Pons (tissue), 1 donor: ENCODE measurements around the gene NOX4.

Experiments
- DNase-seq: peaks from one replicate; pipeline ENCODE4 v3.0.0-alpha.2; 2016; ENCODE audit warnings: low spot score

The NOX4 gene

DNA sequence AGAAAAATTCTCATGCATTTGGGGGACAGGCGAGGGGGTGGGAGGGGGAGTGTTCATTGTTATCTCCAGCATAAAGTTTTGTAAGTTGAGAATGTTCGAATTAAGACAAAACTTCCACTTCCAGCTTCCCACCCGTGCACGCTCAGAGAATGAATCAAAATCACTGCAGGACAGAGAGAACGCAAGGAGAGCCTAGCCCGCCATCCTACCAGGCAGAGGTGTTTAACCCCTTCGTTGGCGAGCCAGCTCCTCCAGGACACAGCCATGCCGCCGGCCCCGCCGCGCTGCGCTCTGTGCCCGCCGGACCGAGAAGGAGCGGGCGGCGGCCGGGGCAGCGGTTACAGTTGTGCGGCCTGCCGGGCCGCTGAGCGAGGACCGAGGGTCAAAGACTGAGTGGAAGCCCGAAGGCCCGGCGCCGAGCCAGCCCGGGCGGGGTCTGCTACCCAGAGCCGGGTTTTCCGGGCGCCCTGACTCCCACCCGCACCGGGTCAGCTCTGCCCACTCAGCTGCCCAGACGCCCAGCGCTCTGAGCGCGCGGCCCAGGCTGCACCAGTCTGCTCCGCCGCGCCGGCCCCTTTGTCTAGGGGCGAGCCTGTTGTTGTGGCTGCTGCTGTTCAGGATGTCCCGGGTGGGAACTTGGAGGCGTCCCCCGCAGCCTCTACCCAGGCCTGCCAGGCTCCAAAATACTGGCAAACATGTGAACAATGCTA, at the start of gene NOX4:
Gene NOX4 (minus strand): TSS at position 395 of the 710 bp plus-strand sequence. CDS start 129 bp downstream, at position 266.
- DNase-seq = no peak

DNA sequence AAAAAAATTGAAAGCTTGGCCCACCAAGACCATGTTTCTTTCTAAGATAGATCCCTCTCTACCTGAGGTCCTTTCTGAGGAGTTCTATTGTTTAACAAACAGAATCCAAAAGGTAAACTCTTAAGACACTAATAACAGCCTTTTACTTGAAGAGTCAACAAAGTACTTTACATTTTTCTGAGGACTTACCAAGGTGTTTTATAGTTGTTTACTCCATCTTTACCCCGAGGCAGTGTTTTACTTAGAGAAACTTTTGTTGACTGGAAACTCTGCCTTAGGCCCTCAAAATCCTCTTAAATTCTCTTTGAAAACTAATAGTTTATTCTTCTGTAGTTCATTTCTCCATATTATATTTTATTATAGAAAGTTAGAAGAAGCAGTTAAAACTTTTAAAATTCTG, 49.7 kb upstream of the NOX4 start:
- DNase-seq = no peak

DNA sequence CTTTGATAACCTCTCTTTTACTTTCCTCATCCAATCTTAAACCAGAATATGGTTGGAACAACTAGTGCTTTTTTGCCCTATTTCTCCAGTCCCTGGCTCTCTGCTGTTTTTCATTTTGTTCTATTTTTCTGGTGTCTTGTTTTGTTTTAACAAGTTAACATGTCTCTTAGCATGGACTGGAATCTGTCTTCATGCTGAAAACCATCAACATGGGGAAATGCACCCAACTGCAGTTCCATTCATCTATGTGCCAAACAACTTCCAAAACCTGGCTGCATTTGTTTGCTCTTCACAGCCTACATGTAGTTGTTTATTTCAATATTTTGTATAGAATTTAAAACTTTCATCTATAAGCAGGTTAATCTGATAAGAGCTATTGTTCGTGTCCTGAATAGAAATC, 46.8 kb upstream of the NOX4 start:
- DNase-seq = no peak

DNA sequence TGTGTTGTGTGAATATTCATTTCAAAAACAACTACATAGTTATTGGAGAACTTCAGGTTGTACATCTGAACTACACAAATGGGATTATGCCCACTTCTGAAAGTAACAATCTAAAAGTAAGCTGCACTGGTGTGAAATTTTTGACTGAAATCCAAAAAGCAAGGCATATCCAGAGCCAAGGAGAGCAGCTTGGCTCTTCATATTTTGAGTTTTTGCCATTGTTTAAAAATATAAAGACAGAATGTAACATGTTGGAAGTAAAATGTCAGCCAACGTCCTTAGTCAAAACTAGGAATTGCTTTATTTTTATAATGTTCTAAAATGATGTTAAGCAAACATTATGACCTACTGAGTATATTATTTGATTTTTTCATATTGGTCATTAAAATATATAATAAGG, 45.8 kb upstream of the NOX4 start:
- no peak for DNase-seq

DNA sequence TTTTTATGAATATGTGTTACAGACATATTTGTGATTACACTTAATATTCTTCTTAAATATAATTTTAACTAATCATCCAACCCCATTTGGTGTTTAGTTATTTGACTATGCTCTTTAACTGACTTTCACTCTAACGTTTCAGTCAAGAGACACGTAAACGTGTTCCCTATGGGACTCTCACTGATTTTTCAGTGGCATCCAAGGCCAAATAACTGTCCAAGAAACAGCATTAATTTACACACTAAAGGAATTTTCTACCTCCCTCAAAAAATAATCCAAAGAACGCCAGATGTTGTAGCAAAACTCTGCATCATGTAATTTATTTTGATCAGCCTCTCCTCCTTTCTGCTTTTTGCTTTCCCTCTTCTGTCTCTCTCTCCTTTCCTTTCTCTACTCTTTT, 44.0 kb upstream of the NOX4 start:
- no peak for DNase-seq

DNA sequence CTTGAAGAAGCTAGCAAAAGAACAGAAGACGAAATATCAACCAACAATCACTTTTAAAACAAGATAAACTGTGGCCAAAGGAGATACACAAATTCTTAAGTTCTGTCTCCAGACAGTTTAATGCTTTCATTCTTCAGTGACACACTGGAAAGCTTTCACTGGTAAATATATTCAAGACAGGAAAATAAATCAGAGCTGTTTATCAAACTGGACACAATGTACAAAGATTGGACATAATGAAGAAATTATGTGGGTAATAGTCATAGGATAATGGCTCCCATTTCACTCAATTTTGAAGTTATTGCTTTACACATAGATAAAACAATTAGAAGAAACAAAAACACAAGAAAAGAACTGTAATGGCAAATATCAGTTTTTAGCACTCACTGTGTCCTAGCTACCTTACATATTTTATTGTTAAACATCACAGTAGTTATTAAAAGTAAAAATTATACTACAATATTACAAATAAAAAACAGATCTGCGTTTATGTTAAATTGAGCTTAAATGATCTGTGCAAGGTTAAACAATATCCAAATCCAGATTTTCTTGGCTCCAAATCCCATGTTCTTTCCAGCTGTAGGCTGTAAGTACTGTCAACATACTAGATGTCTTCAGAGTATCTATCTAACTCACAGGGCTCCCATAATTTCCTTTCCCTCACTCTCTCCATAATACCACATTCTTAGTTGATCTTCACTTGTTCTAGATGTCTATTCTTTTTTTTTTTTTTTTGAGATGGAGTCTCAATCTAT, 38.6 kb upstream of the NOX4 start:
- no peak for DNase-seq

DNA sequence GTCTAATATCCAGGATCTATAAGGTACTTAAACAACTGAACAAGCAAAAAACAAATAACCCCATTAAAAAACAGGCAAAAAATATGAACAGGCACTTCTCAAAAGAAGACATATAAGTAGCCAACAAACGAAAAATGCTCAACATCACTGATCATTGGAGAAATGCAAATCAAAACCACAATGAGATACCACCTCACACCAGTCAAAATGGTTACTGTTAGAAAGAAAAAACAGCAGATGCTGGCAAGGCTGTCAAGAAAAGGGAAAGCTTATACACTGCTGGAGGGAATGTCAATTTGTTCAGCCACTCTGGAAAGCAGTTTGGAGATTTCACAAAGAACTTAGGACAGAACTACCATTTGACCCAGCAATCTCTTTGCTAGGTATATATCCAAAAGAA, 30.6 kb upstream of the NOX4 start:
- no peak for DNase-seq

DNA sequence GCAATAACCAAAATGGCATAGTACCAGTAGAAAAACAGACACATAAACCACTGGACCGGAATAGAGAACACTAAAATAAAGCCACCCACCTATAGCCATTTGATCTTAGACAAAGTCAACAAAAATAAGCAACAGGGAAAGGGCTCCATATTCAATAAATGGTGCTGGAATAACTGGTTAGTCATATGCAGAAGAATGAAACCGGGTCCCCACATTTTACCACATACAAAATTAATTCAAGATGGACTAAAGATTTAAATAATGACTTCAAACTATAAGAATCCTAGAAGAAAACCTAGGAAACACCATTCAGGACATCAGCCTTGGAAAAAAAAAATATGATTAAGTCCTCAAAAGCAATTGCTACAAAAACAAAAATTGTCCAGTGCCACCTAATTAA, 30.1 kb upstream of the NOX4 start:
- DNase-seq = no peak

DNA sequence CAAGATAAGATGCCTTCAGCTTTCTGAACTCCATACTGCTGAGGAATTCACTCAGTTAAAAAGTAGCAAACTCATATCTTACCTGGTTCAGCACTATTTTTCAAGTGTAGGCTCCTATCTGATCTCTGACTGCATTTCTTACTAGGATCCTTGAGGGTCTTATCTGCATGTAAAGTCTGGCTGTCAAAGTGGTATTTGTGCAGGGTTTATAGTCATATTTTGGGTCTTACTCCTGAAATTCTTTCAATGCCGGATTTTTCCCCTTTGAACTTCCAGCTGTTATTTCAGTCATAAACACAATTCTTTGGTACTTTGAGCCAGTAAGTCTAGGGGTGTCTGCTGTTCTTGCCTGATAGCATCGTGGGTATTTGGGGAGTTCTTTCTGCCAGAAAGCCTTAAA, 25.3 kb upstream of the NOX4 start:
- no peak for DNase-seq

DNA sequence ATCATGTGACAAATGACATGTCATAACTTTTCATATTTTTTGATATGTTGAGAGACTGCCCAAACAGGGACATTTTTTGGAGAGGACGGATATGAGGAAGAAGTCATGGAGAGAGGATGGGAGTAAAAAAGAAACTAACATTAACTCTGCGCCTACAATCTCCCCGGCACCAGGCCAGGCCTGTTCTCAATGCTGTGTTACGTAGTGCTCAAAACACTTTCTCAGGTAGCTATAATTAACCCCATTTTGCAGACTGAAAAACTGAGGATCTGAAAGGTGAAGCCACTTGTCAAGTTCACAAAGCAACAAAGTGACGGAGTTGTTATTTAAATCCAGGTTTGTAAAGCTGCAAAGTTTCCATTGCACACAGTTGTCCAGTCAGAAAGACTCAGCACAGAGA, 17.4 kb upstream of the NOX4 start:
- DNase-seq = no peak

DNA sequence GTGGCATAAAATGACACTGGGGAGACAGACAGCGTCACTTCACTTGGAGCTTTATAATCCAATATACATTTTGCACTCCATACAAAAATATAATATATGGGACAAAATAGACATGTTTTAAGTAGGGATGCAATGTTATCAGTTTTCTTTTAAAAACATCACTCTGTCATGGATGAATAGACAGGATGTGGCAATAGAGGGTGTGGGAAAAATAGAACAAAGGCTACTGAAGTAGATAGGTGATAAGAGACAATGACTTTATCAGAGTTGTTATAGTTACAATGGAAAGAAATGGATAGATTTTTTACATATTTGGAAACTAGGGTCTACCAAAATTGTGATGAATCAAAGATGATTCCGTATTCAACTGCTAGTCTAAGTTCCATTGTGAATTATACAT, 13.1 kb upstream of the NOX4 start:
- DNase-seq = no peak

DNA sequence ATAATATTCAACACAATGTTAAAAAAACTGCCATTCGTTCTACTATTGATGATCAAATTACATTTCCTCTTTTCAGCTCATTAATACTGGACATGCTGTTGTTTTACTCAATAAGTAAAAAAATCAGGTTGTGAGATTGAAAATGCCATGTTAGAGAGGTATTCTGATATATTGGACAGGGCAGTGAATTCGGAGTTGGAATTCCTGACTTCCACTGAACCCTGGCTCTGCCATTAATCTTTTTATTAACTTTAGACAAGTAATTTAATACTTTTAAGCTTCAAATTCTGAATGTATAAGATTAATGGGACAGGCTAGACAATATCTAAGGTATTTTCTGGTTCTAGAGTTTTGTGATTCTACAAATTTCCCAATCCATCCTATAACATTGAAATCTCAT, 12.2 kb upstream of the NOX4 start:
- no peak for DNase-seq

DNA sequence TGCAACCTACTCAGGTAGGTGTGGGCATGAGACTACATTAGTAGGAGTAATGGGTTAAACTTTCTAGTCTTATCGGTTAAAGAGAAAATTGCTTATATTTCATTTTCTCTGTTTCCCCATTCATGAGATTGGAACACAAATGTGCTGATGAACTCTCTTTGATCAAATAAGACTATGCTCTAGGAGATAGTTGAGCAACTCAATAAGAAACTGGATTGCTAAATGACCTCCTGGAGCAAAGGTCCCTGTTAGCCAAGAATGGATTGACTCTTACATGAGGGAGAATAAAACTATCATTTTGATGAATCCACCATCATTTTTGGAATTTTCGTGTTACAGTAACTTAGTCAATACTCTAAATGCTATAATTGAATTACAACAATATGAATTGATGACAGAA, 11.1 kb upstream of the NOX4 start:
- no peak for DNase-seq

DNA sequence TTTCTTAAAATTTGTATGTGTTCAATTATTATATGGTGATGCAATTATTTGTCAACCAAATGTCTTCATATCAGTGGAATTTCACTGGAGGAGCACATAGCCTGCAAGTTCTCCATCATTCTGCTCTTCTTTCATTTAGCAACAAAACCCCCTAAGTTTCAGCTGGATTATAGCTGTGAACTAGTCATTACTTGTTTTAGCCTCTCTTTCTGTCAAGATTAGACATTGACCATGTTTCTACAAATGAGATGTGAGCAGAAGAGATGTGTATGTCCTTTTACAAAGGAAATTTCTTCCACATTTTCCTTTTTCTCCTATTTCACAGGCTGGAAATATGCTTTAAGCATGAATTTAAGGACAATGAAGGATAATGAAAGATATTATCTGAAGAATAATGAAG, 9.2 kb upstream of the NOX4 start:
- no peak for DNase-seq

DNA sequence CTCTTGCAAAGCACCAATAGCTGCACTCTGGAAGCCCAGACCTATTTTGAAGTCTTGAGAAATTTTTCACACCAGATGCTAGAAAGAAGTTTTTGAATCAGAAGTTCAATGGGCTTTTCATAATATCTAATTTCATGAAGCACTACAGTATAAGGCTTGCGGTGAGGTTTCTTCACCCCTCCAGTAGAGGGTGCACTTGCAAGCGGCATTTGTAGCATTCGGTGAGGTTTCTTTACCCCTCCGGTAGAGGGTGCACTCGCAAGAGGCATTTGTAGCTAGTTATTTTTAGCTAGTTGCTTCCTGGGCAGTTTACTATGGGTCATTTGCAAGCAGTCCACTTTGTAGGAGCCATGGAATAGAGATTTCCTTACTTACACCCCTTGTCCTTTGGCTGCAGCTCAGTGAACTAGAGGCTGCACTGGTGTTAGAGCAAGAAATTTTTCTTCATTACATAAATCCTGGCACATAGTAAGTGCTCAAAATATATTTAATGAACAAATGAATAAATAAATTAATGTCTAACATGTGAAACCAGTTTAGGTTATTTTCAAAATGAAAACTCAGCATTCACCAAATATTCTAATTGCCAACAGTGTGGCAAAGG, 7.8 kb upstream of the NOX4 start:
- no peak for DNase-seq

DNA sequence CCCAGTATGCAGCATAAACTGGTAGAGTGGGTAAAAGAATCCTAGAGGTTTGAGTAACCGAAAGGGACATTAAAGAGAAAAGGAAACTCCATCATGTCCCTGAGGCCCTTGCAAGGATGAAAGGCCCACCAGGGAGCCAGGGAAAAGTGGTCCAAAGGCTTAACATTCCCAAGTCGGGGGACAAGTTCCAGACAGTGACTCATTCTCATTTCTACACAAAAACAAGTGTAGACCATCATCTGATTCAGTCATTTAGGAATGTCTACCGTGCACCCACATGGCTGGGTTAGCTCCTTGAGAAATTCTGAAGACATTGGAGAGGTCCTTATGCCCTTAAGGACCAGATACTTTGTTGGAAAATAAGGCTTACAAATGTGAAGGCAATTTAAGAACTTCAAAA, 4.8 kb upstream of the NOX4 start:
- DNase-seq = no peak

DNA sequence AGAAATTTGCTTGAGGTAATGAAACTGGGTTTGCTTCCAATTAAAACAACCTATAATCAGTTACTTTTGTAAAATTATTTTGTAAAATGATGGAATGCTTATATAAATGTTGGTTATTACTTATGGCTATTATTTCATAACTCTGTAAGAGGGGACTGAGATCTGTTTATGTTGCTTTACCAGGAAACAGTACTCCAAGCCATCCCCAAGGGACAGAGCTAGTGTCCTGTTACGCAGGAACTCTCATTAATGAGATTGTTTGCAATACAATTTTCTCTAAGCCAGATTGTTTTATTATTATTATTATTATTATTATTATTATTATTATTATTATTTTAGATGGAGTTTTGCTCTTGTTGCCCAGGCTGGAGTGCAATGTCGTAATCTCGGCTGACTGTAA, 2.3 kb upstream of the NOX4 start:
- no peak for DNase-seq

DNA sequence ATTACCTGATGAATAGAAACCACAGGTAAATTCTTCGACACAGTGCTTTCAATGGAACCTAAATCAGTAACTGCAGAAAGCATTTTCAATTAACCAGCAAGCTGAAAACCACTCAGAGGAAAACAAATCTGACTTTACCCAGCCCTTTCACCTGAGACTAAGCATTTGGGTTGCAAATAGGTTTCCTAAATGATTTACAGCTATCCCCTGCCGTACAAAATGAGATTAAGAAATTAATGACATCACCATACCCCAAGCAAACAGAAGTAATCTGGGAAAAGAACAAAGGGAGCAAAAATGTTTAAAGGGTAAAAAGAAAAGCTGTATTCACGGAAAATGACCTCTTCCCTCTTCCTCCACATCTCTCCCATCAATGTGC, 584 bp downstream of the NOX4 start:
- no peak for DNase-seq

DNA sequence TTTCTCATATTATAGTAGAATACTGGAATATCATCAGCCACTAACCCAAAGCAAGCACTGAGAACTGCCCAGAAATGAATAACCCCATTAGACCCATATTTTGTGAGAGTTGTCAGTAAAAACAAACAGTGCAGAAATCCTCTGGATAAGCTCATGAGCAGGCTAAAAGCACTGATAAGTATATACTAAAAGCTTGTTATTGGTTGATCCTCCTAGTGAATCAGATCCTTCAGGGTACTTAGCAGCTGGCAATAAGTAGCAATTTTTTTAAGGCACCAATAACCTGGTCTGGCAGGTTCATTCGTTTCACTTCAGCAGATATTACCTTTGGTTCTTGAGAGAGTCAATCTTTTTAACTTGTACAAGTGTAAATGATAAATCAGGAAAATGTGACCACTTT, 1.2 kb downstream of the NOX4 start:
- DNase-seq = no peak

DNA sequence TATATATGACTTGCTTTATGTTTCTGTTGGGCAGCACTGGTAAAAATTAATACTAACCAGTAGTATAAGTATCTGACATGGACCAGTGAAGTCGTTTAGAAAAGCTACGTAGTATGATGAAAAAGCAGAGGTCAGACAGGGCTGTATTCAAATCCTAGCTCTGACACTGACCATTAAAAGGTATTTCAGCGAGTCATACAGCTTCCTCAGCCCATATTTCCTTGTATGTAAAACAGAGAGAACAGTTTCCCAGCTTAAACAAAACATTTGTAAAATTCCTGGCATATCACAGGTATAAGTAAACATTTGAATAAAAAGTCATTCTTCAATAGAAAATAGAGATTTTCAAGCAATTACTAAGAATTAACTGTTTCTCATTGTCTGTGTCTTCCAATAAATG, 4.2 kb downstream of the NOX4 start:
- no peak for DNase-seq

DNA sequence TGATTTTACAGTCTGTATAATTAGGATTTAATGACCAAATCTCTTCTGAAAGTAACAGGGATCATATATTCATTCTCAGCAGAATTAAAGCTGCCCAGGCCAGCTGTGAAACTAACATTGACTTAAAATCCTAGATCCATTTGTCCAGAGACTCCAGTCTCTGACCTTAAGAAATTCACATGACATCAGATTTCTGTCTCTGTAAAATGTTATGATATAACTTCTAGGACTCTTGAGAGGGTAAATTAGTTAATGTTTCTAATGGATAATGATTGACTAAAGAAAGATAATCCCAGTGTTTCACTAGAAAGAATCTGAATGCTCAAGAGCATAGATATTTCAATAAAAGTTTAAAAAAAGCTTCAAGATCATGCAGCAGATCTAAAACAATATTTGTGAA, 6.3 kb downstream of the NOX4 start:
- DNase-seq = no peak

DNA sequence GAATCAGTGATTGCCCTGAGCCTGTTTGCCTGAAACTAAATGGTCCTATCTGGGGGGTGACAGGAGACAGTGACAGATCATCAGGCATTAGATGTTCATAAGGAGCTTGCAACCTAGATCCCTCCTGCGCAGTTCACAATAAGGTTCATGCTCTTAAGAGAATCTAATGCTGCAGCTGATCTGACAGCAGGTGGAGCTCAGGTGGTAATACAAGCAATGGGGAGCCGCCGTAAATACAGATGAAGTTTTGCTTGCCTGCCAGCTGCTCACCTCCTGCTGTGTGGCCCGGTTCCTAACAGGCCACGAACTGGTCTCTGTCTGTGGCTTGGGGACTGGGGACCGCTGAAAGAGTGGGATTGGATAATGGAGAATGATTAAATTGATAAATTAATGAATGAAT, 14.0 kb downstream of the NOX4 start:
- DNase-seq = no peak

DNA sequence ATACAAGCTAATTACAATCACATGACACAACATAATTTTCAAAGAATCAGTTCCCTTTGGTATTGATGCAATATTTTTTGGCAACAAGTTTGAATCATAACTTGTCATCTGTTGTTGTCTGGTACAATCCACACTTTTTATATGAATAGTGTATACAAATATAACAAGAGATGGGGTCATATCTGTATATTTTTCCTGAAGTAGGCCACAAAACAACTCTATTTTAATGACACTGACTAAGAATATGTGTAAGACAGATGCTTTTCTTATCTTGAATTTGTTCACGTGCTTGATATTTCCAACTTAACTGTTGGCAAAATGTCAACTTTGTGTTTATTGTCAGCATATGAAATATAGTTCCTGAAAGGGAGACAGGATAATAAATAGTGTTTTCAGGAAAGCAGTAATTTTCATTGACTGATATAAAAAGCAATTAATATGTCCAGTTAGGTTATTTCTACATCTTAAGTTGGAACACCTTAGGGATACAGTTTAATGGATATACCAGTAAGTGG, 27.9 kb downstream of the NOX4 start:
- DNase-seq = no peak
